Left ventricle myocardium inferior (tissue), 1 donor: ENCODE measurements around the gene FOXD4. TPM values are rescaled to one million over a fixed set of nuclear protein-coding genes. Genes with fewer than 3 reads are reported as not detected.
A peak's percentile ranks its signal among the peaks of the same experiment; 100 is the strongest.
"Not testable (repeated sequence)": the region's sequence is repeated elsewhere in the genome, so short reads cannot be mapped to it uniquely, and the experiment has no call there.

ENCODE experiments used
- DNase-seq: peaks from one replicate; pipeline ENCODE4 v3.0.0-alpha.2; 2020
- H3K27ac ChIP-seq: fragments of 200-600 bp; replicated peaks from 2 replicates; pipeline ENCODE4 v1.8.0; 2021
- H3K27me3 ChIP-seq: fragments of 200-600 bp; 2 replicates; pipeline ENCODE4 v1.8.0; 2021; ENCODE audit warnings: low read depth
- H3K36me3 ChIP-seq: fragments of 200-600 bp; 2 replicates; pipeline ENCODE4 v1.8.0; 2021
- H3K4me1 ChIP-seq: fragments of 200-600 bp; 2 replicates; pipeline ENCODE4 v1.8.0; 2021
- H3K4me3 ChIP-seq: fragments of 200-600 bp; 2 replicates; pipeline ENCODE4 v1.8.0; 2021; ENCODE audit warnings: mild to moderate bottlenecking, moderate library complexity
- H3K9me3 ChIP-seq: fragments of 200-600 bp; replicated peaks from 2 replicates; pipeline ENCODE4 v1.8.0; 2021
- intact Hi-C: fragments of 100-400 bp; cut with micrococcal nuclease; formaldehyde crosslinking; loops from one replicate; pipeline ENCODE4 v1.11.0; 2022
- long read RNA-seq: library from polyadenylated mRNA; unstranded; transcript quantifications from one replicate; pipeline ENCODE4 v2.0.0, GENCODE V29; 2021
- total RNA-seq: library from RNA; stranded (reverse); fragmentation: NEBNext Ultra II Directional; extraction: Animal tissue kit (Norgen Biotek cat#: 25700); gene quantifications from one replicate; pipeline ENCODE4 v1.2.1, GENCODE V29; 2021
- donor health status: DM: no; HTN: yes; CAD: no; lungs with severe emphysema.

Gene FOXD4
- total RNA-seq = 0.11 TPM
- long read RNA-seq = 0 reads

DNA sequence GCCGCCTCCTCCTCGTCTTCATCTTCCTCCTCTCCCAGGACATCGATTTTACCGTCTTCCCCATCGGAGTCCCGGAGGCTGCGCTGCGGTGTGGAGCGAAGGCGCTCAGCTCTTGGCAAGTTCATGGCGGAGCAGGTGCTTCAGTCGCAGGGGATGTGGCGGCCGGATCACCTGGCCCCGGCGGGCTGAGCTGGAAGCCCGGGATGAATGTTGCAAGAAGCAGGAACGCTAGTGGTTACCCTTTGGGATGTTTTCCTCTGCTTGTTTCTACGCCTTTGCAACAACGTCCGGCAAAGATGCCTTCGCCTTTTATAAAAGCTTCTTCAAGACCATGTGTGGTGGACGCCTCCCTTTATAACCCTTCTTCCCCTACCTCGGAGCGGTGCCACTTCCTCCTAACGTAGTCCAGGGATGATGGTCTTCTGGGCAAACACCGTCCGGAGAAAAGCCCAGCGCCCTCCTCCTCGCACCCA, at the start of gene FOXD4:
TSS of gene FOXD4 (minus strand) at position 423 of the 473 bp plus-strand sequence. CDS start at position 125, 298 bp downstream.
- H3K27ac ChIP-seq, DNase-seq, intact Hi-C loops, H3K36me3 ChIP-seq, H3K4me3 ChIP-seq, H3K9me3 ChIP-seq: not testable (repeated sequence)
- Histone ChIP-seq H3K4me1 (peaks cover 22% of the 10 kb centered on the region), H3K27me3 (peaks cover 55% of the 10 kb centered on the region)

DNA sequence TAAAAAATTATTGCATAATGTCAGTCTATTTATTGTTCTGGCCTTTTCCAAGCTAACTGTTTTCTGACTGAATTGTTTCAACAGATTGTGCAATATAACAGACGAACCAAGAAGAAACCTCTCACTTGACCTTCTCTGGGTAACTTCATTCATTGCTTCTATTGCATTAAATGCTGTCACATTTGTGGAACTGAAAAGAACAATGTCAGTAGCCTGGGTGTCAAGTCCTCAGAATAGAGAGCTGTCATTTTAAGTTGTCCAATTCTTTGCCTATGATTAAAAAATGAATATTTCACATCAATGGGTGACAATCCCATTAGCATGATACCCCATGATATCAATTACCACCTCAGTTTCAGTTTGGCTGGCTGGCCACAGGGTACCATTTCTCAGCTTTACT, 41.7 kb upstream of the FOXD4 start:
- H3K27me3 ChIP-seq, intact Hi-C loops, H3K9me3 ChIP-seq, H3K4me1 ChIP-seq, H3K36me3 ChIP-seq, H3K4me3 ChIP-seq, DNase-seq, H3K27ac ChIP-seq: not testable (repeated sequence)

DNA sequence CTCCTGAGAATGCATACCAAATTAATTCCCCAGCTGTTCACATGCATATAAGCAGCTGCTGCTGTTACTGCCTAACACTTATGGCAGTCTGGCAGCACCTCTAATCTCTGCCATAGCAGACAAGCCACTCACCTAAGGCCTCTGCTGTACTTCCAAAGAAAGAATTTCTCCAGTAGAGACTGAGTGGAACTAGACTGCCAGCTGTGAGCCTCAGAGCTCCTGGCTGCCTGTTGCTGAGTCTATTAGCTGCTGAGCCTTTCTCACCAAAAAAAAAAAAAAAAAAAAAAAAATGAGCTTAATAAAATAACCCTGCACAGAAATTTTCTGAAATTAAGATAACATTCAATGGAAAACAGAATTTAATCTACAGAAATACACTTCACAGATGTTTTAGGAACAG, 33.0 kb upstream of the FOXD4 start:
- H3K36me3 ChIP-seq, H3K4me3 ChIP-seq, H3K27me3 ChIP-seq, H3K4me1 ChIP-seq, intact Hi-C loops, H3K27ac ChIP-seq, H3K9me3 ChIP-seq, DNase-seq: not testable (repeated sequence)

DNA sequence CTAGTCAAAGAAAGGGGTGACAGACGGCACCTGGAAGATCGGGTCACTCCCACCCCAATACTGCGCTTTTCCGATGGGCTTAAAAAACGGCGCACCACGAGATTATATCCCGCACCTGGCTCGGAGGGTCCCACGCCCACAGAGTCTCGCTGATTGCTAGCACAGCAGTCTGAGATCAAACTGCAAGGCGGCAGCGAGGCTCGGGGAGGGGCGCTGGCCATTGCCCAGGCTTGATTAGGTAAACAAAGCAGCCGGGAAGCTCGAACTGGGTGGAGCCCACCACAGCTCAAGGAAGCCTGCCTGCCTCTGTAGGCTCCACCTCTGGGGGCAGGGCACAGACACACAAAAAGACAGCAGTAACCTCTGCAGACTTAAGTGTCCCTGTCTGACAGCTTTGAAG, 21.7 kb upstream of the FOXD4 start:
- H3K27me3 ChIP-seq, DNase-seq, intact Hi-C loops, H3K36me3 ChIP-seq, H3K4me1 ChIP-seq, H3K9me3 ChIP-seq, H3K27ac ChIP-seq, H3K4me3 ChIP-seq: not testable (repeated sequence)

DNA sequence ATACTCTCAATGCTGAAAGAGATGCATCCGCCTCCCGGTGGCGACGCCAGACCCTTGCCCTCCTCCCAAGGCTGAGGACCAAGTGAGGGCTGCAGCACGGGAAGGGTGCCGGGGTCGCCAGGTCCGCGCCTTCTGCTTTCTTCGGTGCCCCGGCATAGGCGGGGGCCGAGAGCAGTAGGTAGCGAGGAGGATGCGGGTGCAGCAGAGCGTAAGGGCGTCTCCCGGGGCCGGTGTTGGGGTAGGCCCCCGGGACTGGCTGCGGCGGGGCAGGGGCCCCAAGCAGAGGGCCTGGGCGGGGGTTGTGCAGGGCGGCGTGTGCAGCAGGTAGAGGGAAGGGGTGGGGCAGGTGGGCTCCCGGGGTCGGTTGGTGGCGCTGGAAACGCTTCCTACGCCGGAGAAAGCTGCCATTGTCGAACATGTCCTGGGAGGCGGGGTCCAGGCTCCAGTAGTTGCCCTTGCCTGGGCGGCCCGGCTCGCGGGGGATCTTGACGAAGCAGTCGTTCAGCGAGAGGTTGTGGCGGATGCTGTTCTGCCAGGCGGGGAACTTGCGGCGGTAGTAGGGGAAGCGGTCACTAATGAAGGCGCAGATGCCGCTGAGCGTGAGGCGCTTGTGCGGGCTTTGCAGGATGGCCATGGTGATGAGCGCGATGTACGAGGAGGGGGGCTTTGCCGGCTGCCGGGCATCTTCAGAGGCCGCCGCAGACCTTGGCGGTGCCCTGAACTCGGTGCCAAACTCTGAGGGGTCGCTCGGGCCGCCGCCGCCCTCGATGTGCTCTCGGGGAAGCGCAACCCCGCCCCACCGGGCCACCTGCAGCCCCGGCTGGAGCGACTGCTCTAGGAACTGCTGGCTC, 848 bp downstream of the FOXD4 start:
- H3K4me3 ChIP-seq, H3K9me3 ChIP-seq, intact Hi-C loops, DNase-seq, H3K36me3 ChIP-seq, H3K27ac ChIP-seq: not testable (repeated sequence)
- H3K4me1 ChIP-seq = peaks cover 23% of the 10 kb centered on the region
- peaks cover 62% of the 10 kb centered on the region for H3K27me3 ChIP-seq

DNA sequence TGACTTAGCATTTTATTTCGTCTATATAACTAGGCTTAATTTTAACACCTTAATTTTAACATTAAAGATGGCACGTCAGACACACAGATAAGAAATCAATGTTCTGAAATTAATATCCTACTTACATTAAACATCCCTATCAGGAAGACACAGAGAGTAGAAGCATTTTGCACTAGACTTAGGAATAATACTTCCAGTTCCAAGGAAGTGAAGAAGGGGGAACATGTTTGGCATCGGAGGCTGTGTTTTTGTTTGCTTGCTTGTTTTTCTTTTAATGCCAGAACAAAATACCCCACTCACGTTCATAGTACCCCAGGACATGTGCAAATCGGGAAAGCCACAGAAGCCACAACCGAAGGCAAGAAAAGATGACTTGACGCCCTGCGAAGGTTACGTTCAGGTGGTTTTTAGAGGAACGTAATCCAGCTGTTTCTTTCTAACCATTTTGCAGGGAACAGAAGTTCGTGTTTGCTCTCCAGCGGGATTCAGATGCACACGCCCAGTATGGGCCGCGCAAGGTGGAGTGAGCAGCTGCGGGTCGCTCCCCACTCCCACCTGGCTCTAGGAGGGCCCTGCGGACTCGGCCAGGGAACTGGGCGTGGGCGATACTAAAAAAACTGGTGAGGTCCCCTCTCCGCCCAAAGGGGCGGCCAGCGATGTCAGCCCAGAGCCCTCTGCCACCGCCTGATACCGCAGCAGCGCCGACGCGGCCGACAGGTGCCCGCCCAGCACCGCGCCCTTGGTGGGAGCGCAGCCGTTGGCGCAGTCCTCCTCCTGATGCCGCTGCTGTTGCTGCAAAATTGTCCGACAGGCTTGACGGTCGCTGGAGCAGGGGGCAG, 1.8 kb downstream of the FOXD4 start:
- H3K27ac ChIP-seq, H3K4me3 ChIP-seq, intact Hi-C loops, H3K9me3 ChIP-seq, H3K36me3 ChIP-seq, DNase-seq: not testable (repeated sequence)
- peaks cover 71% of the 10 kb centered on the region for H3K27me3 ChIP-seq
- H3K4me1 ChIP-seq = peaks cover 23% of the 10 kb centered on the region

DNA sequence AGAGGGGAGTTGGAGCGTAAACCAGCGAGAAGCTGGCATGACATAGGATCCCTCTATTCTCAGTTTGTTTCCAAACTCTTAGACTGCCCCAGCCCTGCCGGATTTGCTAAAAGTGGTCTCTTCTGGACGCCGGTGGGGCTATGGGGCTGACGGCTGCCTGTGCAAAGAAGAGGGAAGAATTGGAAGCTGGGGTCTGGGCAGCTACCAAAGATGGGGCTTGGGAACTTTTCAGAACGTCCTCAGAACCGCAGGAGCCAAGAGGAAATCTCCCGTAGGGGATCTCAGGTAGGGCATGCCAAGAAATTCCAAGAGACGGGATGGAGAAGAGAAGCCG, 3.1 kb downstream of the FOXD4 start:
- H3K9me3 ChIP-seq, DNase-seq, H3K36me3 ChIP-seq, intact Hi-C loops: not testable (repeated sequence)
- Histone ChIP-seq H3K4me3 (peak overlapping the region; percentile 65), H3K27ac (peak overlapping the region; percentile 32), H3K27me3 (peaks cover 85% of the 10 kb centered on the region), H3K4me1 (peaks cover 23% of the 10 kb centered on the region)

DNA sequence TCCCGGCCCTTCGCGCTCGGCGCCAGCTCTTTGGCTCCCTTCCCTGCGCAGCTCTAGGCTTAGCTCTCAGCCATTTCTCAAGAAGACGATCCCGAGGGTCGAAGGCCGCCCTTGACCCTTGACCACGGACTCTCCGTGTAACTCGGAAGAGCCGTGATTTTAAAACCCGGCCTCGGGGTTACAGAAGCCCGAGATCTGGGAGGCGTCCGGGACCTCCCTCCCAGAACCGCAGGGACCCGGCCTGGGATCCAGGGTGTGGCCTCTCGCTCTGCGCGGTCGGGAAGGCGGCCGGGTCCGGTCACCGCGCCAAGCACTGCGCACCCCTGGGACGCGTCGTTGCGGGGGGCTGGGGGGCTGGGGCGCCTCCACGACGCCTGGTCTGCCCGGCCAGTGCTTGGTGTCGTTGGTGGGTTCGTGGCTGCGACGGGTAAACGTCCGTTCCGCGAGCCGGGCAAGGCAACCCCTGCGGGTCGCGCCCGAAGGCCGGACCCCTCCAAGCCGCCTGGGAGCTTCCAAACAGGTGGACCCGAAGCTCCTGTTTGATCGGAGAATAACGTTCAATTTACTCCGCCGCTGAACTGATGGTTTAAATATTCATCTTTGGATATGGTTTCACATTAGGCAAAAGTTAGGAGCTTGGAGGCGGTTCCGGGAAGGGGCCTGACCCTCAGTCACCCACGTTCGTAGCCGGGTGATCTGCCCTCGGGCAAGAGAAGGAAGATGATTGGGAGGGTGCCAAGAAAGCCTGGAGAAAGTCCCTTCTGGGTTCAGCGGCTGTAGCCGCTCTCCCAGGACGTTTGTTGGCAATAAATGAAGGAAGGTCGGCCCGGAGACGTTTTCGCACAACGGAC, 3.7 kb downstream of the FOXD4 start:
- peaks cover 23% of the 10 kb centered on the region for H3K4me1 ChIP-seq
- peak overlapping the region; percentile 65 for H3K4me3 ChIP-seq
- intact Hi-C loops, H3K36me3 ChIP-seq, DNase-seq, H3K9me3 ChIP-seq: not testable (repeated sequence)
- H3K27me3 ChIP-seq = peaks cover 91% of the 10 kb centered on the region
- peak overlapping the region; percentile 51 for H3K27ac ChIP-seq

DNA sequence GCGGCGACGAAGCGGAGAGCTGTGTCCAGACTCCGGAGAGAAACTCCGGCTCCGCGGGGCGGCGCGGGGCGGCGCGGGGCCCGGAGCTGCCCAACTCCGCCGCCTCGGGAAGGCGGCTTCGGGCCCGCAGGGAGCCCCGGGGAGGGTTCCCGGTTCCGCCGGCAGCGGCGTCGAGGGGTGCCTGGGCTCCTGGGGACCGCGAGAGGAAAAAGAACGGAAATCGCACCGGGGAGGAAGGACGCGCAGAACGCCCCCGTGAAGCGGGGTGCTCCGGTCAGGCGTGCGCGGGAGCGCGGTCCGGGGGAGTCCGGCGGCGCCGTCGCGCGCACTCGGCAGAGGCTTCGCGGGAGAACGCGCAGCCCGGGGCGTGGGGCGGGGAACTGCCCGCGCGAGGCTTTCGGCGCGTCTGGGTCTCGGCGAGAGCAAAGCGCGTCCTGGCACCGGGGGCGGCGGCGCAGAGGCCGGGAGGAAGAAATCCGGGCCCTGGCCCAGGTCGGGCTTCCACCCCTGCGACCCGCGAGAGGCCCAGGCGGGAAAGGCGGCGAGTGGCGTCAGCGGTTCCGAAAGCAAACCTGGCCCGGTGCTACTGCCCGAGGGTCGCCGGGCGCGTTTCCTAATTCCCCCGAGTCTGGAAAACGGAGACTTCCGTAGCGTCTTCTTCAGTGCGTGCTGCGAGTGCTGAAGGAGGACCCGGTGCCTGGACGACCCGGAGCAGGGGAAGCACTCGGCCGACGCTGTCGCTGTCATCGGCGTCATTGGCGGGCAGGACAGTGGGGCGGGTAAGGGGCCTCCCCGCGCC, 4.5 kb downstream of the FOXD4 start:
- peak; percentile 20 for DNase-seq
- intact Hi-C loops, H3K36me3 ChIP-seq, H3K9me3 ChIP-seq: not testable (repeated sequence)
- peak overlapping the region; percentile 51 for H3K27ac ChIP-seq
- H3K4me1 ChIP-seq = peaks cover 23% of the 10 kb centered on the region
- peaks cover 99% of the 10 kb centered on the region for H3K27me3 ChIP-seq
- peak overlapping the region; percentile 65 for H3K4me3 ChIP-seq

DNA sequence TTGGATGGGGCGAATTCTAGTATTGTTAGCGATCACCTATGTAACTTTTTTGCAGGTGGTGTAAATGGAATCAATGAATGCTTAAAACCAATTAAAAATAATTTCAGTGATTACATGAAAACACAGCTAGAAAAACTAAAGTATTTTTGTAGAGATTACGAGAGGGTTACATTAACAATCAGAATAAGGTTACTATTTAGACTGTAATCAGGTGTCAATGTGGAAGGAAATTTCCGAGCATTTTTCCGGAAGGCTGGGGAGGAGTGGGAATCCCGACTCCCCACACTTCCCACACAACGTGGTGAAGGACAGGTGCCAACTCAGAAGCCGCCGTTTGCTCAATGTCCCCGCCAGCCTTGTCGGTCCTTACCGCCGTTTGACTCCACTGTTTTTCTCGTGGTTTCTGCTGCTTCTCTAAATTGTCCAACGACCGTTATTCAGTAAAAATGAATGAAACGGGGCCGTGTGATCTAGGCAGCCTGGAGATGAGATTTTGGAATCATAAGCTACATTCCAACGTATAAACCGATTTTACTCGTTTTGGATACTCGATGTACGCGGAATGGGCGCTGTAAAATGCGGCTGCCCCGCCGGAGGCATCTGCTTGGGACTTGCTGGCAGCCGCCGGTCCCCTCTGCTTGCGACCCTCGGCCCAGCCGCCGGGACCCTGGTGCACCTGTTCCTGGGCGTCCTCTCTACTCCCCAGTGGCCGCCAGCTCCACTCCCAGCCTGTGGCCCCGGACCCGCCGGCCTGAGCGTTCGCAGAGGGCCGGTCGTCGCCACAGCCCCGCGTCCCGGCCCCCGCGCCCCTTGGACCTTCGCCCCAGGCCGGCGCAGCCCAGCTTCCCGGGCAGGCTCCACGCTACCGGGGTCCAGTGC, 5.4 kb downstream of the FOXD4 start:
- H3K4me1 ChIP-seq = peaks cover 23% of the 10 kb centered on the region
- H3K36me3 ChIP-seq, intact Hi-C loops, H3K9me3 ChIP-seq, DNase-seq: not testable (repeated sequence)
- peak overlapping the region; percentile 51 for H3K27ac ChIP-seq
- H3K27me3 ChIP-seq = peaks cover 100% of the 10 kb centered on the region
- H3K4me3 ChIP-seq = peak overlapping the region; percentile 65

DNA sequence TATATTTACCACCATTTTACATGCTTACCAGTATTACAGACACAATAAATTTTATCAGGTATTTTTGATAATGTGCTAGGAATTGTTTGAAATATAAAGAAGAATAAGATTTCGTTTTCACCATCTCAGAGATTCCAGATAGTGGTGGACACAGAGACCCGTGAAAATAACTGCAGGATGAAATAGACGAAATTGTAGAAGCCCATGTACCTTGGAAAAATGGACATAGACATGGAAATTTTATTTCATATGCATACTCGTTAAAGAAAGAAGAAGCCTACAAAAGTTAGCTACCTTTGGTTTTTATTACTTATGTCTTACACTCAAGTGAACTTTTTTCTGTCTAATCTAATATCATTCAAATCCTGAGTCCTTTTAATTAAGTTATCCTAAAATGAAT, 7.5 kb downstream of the FOXD4 start:
- DNase-seq, H3K4me3 ChIP-seq, H3K27ac ChIP-seq, H3K36me3 ChIP-seq, H3K9me3 ChIP-seq, intact Hi-C loops: not testable (repeated sequence)
- Histone ChIP-seq H3K27me3 (peaks cover 96% of the 10 kb centered on the region), H3K4me1 (peaks cover 23% of the 10 kb centered on the region)

DNA sequence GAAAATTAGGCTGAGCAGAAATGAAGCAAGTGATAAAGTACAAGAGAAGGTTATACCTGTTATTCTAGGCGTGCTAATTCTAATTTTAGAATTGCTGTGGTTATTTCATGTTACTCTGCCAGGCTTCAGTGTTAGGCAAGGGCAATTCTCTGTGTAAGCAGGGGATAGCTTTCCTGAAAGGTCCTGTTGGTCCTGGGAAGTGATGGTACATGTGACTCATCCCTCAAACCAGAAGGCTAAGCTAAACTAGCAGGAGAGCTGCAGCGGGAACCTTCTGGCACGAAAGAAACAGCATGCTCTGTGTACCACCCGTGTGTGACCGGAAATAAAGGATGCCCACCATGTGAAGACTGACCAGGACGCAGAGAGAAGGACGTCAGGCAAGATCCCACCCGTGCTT, 8.7 kb downstream of the FOXD4 start:
- H3K27me3 ChIP-seq = peaks cover 96% of the 10 kb centered on the region
- intact Hi-C loops, H3K9me3 ChIP-seq, H3K36me3 ChIP-seq, H3K27ac ChIP-seq, H3K4me3 ChIP-seq, DNase-seq: not testable (repeated sequence)
- peaks cover 16% of the 10 kb centered on the region for H3K4me1 ChIP-seq
